Measurements from ENCODE around the gene RHBDD1.

DNA sequence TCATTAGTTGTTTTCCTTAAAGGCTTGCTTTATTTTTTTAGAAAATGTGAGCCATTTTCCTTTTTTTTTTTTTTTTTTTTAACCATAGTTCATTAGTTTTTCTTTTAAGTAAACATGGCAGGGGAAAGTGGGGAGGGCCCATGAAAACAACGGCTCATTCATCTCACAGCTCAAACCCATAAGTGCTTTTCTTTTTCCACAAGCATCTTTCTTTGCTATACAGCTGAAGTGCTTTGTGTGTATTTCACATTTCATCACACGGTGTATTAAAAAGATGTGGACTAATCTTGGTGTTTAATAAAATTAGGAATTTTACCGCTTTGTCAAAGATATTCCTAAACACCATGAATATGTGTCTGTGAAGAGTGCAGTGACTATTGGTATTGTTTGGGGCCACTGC, 41.6 kb downstream of the RHBDD1 start:
- TF ChIP-seq, protein P1, sequence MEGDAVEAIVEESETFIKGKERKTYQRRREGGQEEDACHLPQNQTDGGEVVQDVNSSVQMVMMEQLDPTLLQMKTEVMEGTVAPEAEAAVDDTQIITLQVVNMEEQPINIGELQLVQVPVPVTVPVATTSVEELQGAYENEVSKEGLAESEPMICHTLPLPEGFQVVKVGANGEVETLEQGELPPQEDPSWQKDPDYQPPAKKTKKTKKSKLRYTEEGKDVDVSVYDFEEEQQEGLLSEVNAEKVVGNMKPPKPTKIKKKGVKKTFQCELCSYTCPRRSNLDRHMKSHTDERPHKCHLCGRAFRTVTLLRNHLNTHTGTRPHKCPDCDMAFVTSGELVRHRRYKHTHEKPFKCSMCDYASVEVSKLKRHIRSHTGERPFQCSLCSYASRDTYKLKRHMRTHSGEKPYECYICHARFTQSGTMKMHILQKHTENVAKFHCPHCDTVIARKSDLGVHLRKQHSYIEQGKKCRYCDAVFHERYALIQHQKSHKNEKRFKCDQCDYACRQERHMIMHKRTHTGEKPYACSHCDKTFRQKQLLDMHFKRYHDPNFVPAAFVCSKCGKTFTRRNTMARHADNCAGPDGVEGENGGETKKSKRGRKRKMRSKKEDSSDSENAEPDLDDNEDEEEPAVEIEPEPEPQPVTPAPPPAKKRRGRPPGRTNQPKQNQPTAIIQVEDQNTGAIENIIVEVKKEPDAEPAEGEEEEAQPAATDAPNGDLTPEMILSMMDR (IDR thresholded peaks at IDR 0.05): no peak
- TF ChIP-seq POLR2A (IDR thresholded peaks at IDR 0.05): no peak
- TF ChIP-seq POLR2AphosphoS5 (IDR thresholded peaks at IDR 0.05): no peak
